LNCAP (cell line): Measurements from ENCODE around the gene SNRNP25.

Experiments used
- CTCF ChIP-seq: fragments of 450-650 bp; IDR thresholded peaks from 2 replicates; pipeline ENCODE4 v1.5.1; 2017; ENCODE audit warnings: mild to moderate bottlenecking

The SNRNP25 gene

GRCh38 chr16:61879-62281 is 8.3 kb downstream of the SNRNP25 start:
- TF ChIP-seq CTCF: no peak

- no peak for TF ChIP-seq CTCF
These were observed 8.8 kb downstream of the SNRNP25 start for GRCh38 chr16:62283-62967.

GRCh38 chr16:62968-63391 is 9.4 kb downstream of the SNRNP25 start:
- no peak for TF ChIP-seq CTCF

- no peak for TF ChIP-seq CTCF
These were observed 9.8 kb downstream of the SNRNP25 start for GRCh38 chr16:63466-63865.

GRCh38 chr16:63998-64913 is 10.6 kb downstream of the SNRNP25 start:
- TF ChIP-seq CTCF: no peak

GRCh38 chr16:64914-65255 is 11.3 kb downstream of the SNRNP25 start:
- no peak for TF ChIP-seq CTCF

- peak; percentile 97 for TF ChIP-seq CTCF
These were observed 12.1 kb downstream of the SNRNP25 start for GRCh38 chr16:65745-66144.
